CD4-positive, alpha-beta T cell treated with Interferon alpha-2 for 1 hour (primary cell): ENCODE measurements around the gene ARSJ.
"Not testable (repeated sequence)": the region's sequence is repeated elsewhere in the genome, so short reads cannot be mapped to it uniquely, and the experiment has no call there.

Experiments used
- DNase-seq, 2 donors: peaks; one replicate each; pipeline ENCODE4 v3.0.0-alpha.2; 2020 to 2022

ARSJ gene

DNA sequence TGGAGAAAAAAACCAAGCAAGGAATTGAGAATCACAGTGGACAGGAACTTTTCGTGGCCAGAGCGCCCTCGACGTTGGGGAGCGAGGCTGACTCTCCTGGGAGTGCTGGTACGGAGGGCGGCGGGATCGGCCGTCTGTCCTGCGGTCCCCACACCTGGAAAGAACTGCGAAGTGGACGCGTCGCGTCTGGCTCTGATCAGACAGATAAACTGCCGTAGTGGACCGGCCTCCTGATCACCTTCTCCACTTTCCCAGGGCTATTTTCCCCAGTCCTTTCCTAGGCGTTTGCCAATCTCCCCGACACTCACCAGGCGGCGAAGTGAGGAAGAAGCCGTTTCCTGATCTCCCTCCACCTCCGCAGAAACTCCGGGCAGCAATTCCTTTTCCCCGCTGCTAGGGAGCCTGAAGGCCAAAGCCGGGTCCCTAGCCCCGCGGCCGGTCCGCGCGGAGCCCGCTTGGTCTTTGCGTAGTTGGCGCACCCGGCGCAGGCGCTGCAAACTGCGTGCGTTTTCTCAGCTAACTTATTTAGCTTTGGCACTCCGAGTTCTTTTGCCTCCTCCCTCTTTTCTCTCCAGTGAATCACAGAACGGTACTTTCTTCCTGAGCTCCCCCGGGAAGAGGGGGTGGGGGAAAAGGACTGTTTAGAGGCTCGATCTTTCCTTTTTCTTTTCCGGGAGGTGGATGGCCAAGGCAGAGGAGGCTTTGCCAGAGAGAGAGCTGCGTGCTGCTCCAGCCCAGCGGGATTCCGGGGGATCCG is at the start of gene ARSJ:
ARSJ (minus strand) TSS at position 500 of the 757 bp plus-strand sequence. CDS start 813 bp downstream, outside the sequence.
- peak in 1 of 2 donors; percentile 12 for DNase-seq

DNA sequence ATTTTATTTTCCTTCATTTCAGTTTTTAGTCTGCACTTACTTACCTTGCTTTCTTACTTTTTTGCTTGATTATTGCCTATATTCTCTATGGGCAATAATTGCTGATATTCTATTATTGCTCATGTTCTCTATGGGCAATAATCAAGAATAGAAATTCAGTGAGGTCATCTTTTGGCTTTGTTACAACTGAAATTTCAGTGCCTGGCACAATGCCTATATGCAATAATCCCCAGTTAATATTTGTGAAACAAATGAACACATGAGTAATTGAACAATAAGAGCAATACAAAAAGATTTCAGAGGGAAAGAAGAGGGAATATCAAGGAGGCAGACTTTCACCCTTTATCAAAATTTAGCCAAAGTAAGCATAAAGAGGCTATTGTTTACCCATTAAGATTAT is 48.6 kb upstream of the ARSJ start:
- no peak for DNase-seq

DNA sequence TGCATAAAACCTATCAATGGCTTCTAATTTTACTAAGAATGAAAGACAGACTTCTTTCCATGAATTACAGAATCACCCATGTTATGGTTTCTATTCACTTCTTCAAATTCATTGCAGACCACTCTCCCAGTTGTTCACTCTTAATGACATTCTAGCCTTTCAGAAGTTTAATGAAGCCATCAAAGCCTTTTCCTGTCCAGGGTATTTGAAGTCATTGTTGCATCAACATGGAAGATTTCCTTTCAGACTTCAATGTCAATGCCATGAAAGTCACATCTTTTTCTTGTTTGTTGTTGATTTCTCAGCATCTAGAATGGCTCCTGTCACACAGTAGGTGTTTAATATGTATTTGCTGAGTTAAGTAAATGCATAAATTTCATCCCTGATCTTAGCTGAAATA is 48.1 kb upstream of the ARSJ start:
- no peak for DNase-seq

DNA sequence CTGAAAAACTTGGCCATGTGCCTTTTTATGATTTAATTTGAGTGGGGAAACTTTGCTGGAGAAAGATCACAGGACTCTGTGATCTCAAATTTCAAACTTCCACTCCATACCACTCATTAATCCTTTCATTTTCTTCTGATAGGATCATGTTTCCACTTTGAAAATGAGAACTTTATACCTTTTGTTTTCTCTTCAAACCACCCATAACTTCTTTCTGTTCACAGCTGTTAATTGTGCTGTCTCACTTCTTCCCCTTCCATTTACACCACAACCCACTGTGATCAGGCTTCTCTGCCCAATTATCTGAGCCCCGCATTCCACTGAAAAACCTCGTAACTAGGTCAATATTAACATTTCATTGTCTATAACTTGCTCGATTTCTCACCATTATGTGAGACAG is 47.0 kb upstream of the ARSJ start:
- no peak for DNase-seq

DNA sequence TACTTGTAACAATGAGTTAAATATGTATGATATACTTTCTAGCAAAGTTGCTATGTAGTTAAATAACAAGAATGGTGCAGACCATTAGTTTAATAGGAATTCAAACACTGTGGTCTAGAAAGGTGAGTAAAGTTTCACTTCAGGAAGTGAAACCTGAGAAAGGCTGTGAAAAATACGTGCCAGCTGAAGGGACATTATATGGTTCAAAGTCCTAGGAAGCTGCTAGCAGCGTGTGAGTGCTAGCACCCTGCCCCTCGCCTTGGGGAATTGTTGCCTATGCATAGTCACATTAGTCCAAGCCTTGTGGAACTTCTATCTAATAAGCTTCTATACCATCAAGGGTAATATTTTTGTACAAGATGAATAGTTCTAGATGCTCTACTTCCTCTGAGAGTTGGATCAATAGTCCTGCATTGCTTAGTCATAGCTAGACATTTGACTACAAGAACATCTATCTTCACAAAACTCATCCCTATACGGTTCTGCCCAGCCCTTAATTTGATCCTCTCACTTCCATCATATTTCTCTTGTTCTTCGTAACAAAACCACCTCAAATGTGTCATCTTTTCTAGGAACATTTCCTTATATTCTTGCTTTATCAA is 45.8 kb upstream of the ARSJ start:
- no peak for DNase-seq

DNA sequence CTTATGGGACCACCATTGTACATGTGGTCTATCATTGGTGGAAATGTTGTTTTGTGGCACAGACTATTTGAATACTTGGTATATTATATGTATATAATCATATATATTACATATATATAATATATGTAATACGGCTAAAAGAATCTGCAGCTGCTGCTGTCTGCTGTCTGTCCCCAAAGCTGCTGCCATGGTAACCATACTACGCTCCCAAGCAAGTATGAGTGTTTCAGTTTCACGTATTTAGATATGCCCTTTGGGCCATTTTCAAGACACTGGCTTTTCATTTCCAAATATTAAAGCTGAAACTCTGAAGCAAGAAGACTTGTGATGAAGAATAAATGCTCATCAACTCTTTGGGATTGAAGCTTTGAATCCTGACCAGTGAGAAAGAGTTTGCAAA is 42.0 kb upstream of the ARSJ start:
- DNase-seq = no peak

DNA sequence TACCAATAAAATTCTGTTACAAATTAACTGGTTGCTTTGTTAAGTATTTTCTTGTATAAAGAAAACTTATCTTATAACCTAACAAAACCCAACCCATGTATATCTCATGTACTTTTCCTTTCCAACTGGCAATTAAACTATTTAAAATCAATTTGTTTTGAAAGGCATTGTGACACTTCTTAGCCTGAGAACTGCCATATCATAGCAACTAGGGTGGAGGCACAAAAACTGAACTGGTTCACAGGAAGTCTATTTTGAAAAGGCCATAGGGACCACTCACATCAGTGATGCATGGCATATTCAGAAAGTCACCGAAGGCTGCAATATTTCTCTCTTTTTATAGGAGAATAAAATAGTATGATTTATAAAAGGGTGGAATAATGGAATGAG is 40.5 kb upstream of the ARSJ start:
- no peak for DNase-seq

DNA sequence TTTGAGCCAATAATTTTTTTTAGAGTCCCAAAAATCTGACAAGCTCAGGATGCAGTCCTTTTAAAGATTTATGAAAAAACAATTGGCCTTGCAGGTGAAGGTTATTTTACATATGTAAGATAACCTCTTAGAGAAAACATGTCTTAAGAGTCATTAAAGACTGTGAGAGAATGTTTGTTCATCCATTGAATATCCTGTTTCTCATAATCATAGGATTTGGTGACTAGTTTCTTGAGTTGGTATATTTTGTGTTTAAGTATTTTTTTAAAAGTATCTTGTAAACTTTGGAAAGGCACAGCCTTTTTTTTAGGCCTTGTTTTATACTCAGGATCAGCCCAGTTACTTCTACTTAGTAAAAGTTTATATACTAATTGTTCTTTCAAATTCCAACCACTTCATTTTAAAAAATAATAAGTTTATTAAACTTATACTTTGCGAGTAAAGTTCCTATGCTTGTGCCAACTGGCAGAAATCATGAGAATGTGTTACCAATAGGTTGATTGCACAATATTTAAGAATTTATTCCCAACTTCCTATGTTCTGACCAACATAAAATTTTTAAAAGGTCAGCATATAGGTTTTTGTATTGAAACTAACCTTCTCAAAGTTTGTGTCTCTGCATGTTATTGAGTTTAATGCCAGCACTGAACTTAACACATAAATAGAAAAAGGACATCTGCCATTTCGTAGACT is 40.0 kb upstream of the ARSJ start:
- no peak for DNase-seq

DNA sequence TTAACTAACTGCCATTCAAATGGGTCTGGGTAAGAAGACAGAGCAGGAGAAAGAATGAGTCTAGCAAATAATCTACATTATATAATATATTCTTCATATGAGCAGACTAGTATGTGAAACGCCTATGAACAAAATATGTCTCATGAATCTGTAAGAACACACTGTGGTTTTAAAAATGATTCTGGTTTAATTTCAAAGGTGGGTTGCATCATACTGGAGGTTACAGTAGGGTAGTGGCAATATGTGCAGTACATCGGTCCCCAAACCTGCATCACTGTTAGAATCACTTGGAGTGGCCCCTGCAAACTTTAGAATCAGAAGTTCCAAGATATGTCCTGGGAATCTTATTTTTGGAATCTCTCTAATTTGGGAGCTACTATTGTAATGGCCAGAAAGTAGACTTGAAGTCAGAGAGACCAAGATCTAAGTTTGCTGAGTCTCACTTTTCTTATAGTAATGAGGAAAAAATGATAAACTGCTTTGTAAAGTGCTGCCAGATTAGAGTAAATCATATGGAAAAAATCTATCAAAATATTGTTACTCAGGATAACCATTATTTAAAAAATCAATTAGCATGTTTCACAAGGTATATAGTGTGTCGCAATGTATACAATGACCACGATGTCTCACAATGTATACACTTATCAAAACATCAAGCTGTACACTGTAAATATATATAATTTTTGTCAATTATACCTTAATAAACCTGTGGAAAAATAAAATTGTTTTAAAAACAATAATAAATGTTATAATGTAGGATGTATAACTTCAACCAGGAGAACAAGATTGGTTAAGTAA is 37.9 kb upstream of the ARSJ start:
- no peak for DNase-seq

DNA sequence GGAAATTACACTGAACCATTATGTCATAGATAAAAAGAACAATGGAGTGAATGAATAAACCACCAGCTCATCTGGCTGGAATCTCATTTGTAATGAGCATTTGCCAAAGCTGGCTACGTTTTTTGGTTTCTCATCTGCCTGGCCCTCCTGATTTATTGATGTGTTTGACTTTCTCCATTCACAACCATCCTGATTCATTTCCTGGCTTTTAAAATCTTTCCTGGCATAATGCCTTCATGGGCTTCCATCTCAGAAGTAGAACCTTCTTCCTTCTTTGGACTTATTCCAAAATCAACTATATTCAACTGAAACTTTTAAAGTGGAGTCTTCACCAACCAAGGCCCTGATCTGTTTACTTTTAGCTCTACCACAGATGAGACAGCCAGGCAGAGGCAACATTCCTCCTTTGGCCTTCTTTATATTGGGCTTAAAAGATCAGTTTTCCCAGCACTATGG is 36.0 kb upstream of the ARSJ start:
- no peak for DNase-seq

DNA sequence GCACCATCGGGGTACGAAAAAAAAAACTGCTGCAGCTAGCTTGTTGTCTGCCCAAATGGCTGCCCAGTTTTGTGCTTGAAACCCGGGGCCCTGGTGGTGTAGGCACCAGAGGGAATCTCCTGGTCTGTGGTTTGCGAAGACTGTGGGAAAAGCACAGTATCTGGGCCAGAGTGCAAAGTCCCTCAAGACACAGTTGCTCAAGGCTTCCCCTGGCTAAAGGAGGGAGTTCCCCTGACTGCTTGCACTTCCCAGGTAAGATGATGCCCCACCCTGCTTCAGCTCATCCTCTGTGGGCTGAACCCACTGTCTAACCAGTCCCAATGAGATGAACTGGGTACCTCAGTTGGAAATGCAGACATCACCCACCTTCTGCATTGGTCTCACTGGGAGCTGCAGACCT is 33.8 kb upstream of the ARSJ start:
- DNase-seq = not testable (repeated sequence)

DNA sequence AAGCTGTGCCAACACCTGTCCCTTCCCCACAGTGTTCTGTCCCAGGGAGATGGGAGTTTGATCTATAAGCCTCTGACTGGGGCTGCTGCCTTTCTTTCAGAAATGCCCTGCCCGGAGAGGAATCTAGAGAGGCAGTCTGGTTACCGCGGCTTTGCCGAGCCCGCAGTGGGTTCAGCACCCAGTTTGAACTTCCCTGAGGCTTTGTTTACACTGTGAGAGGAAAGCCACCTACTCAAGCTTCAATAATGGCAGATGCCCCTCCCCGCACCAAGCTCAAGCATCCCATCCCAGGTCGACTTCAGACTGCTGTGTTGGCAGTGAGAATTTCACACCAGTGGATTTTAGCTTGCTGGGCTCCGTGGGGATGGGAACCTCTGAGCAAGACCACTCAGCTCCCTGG is 33.3 kb upstream of the ARSJ start:
- no peak for DNase-seq

DNA sequence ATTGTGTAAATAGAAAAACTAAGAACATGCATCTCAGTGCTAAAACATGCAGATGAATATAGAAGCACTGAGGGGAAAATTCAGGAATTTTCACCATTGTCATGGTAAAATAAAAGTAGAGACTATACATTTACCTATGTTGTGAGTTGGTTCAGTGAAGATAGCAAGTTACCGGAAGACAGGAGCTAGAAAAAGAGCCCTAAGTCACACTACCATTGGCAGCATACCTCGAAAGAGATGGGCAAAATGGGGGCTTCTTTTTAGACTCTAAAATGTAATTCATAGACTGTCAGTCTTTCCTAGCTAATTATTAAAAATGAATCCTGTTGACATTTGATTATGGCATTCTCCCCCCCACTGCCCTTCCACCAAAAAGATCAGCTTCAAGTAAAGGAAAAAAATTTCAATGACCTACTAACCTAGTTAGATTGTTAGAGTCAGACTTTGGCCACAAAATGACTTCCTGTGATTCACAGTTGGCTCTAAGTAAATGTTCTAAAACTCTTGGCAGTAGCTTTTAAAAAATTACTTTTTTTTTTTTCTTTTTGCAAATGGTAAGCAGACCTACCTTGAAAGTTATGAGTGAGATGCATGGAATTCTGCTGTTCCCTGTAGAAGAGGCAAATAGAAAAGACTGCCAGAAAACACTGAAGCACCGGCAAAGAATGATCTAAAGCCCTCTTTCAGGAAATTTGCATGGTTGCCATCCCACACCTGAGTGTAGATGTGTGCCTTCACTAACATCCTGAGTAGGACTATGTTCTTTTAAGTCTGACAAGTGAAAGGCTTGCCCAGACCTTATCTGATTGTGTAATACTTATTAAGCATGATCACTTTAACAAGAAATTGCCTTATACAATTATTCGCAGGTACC is 26.4 kb upstream of the ARSJ start:
- DNase-seq = peak in 1 of 2 donors; percentile 31

DNA sequence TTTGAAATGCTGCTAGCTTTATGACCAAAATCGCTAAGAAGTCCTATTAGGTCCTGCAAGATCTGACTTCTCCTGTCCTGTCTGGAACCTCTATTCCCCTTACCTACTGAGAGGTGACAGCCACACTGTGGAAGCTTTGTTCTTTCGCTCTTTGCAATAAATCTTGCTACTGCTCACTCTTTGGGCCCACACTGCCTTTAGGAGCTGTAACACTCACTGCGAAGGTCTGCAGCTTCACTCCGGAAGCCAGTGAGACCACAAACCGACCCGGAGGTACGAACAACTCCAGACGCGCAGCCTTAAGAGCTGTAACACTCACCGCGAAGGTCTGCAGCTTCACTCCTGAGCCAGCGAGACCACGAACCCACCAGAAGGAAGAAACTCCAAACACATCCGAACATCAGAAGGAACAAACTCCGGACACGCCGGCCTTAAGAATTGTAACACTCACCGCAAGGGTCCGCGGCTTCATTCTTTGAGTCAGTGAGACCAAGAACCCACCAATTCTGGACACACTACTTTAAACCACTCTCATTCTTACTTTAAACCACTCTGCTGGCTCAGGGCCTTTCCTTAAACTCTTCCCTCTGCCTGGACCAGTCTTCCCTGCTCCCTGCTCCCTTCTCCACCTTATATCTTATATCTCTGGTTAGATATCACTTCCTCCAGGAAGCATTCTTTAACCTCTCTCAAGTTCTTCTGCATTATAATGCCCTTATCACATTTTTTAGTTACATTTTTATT is 25.2 kb upstream of the ARSJ start:
- DNase-seq = peak; percentile 10 to 15

DNA sequence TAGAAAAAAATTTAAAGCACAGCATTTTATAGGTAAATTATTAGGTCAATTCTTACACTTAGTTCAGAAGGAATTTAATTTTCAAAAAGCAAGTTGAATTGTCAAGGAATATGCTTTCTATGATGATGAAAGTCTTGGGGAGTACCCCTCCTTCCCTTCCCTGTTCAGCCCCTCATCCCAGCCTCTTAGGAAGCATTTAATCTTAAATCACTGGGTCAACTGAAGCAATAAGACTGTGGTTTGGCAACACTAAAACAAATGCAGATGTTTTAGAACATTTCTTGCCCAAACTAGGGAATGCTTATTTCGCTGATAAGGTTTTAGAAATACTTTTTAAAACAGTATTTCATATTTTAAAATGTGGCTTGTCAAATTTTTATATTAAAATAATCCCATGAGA is 19.1 kb upstream of the ARSJ start:
- no peak for DNase-seq

DNA sequence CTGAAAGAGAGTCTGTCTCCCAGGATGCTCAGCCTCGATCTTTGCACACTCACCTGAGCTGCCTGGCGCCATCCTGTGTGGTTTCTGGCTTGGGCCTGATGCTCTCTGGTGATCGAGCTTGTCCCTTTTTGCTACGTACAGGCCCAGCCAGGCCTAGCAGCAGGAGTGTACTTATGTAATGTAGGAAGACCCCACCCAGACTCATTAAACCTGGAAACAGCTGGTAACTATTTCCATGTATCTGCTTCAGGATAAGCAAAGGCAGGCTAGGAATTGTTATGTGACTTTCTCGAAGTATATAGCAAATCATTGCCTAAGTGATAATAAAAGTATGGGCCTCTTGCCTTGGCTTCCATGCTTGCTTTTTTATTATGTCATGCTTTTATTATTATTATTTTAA is 18.6 kb upstream of the ARSJ start:
- no peak for DNase-seq

DNA sequence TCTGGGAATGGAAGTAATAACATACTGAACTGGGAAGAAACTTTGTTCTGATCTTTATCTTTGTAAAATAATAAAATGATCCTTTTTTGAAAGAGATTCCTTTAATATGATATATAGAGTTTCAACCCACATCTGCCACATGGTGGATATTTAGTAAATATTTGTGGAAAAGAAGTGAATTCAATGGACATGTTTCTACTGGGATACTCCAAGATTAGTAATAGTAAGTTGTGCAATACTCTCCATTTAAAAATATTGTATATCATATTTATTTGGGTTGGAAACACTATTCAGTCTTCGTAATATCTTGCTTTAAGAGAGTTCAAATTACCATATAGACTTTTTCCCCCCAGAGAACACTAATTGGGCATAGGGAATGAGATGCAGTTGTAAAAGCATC is 17.8 kb upstream of the ARSJ start:
- DNase-seq = no peak

DNA sequence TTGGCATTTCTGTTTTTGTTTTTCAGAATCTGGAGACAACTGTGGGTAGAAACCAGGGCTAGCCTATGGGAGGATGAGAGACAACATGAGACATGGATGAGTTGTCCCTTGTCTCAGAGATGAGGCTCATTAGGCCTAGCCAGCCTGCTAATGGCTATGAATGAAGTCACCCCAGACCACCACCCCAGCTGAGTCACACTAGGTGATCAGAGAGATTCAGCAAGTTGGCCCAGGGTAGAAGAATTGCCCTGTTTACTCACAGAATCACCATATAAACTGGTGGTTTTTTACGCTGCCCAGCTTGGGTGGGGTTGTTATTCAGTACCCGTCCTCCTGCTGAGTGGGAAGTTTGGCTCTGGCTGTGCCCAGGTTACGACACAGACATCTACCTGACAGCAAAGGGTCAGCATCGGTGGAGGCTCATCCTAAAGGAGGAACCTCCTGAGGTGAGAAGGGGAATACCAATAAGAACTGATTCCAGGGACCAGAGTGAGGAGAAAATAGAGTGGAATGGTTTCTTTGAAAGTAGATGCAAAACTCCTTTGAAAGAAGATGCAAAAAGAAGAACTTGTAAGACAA is 17.2 kb upstream of the ARSJ start:
- no peak for DNase-seq

DNA sequence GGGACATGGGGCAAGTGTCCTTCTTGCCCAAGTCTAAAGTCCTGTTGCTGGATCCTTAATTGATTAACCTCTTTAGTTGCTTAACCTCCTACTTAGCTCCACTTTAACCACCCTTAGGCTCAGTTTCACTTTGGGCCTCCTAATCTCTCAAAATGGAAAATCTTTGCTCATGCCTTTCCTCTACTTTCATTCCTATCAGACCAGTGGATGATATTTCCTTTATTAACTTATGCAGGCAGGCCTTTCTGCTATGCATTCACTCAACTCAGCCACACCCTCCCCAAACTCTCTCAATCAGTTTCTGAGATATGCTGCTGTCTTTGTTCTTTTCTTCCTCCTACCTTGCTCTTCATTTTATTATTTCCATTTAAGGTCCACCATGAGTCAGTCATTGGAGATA is 14.4 kb upstream of the ARSJ start:
- no peak for DNase-seq

DNA sequence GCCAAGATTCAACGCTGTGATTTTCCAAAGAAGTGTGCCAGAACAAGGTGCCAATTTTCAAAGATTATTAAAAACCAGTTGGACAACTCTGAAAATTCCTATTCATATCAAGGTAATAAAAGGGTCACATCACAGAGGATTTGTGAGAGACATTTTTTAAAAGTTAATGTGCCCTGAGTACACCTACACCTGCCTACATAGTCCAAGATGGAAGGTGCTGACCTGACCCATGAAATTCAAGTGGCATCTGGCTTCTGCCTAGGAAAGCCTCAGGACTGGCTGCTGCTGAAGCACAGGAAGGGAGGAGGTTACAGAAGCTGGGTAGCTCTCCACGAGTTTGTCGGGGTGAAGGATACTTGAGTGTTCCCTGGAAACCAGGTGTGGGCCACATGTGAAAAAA is 11.4 kb upstream of the ARSJ start:
- DNase-seq = no peak

DNA sequence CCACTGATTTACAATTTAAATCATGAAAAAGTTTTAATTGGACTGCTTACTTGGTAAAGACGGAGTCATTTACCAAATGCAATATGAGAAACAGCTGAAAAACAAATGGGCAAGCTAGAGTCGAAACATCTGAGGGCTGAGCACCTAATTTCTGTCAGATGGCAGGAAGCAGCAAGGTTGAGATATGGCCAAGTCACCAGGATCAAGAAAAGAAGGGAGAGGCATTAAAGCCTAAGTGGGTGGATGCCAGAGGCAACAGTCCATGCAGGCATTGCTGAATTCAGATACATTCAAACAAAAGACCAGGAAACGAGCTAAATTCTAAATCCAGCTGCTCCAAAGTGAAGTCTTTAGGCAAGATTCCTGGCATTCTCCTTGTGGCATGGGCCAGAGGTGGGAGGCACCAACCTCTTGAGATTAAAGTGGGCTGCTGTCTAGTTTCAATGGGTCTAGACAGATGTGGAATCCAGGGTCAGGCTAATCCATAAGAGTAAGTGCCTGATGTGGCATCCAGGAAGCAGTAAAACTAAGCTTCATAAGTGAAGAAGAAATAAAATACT is 8.0 kb upstream of the ARSJ start:
- no peak for DNase-seq
